Mesenchymal stem cell (in vitro differentiated cells and primary cell): ENCODE data around the gene GEMIN7.
A peak's percentile ranks its signal among the peaks of the same experiment; 100 is the strongest.

Experiments
- DNase-seq: peaks from one replicate; pipeline ENCODE4 v3.0.0-alpha.2; 2013
- H2AFZ ChIP-seq: one replicate; pipeline ENCODE4 v1.6.1; 2013; ENCODE audit warnings: low read depth, mild to moderate bottlenecking, control low read depth, inconsistent platforms, low read length, moderate library complexity
- H2AK5ac ChIP-seq: 2 replicates; pipeline ENCODE4 v1.6.1; 2013; ENCODE audit warnings: low read length, moderate library complexity, mild to moderate bottlenecking, inconsistent platforms; ENCODE audit not compliant: severe bottlenecking
- H2BK120ac ChIP-seq: one replicate; pipeline ENCODE4 v1.6.1; 2013; ENCODE audit warnings: low read depth, mild to moderate bottlenecking, inconsistent platforms, low read length, moderate library complexity
- H2BK12ac ChIP-seq, 2 experiments: one replicate each; pipeline ENCODE4 v1.6.1; 2013; ENCODE audit warnings: inconsistent platforms in 2 of 2, low read length in 2 of 2, mild to moderate bottlenecking in 2 of 2, moderate library complexity in 2 of 2, control low read depth in 1 of 2
- H2BK15ac ChIP-seq: one replicate; pipeline ENCODE4 v1.6.1; 2013; ENCODE audit warnings: mild to moderate bottlenecking, low read depth, inconsistent platforms; ENCODE audit not compliant: poor library complexity, severe bottlenecking
- H2BK5ac ChIP-seq: 2 replicates; pipeline ENCODE4 v1.6.1; 2013; ENCODE audit warnings: low read depth, mild to moderate bottlenecking, low read length, control low read depth, inconsistent platforms; ENCODE audit not compliant: poor library complexity, severe bottlenecking
- H3K14ac ChIP-seq, 2 experiments: one replicate each; pipeline ENCODE4 v1.6.1; 2013; ENCODE audit warnings: inconsistent platforms in 2 of 2, low read length in 2 of 2, control low read depth in 1 of 2, mild to moderate bottlenecking in 1 of 2, moderate library complexity in 1 of 2
- H3K18ac ChIP-seq, 2 experiments: one replicate each; pipeline ENCODE4 v1.6.1; 2013; ENCODE audit warnings: inconsistent platforms in 2 of 2, low read length in 2 of 2, control low read depth in 1 of 2, low read depth in 1 of 2, mild to moderate bottlenecking in 1 of 2
- H3K23ac ChIP-seq, 2 experiments: one replicate each; pipeline ENCODE4 v1.6.1; 2013; ENCODE audit warnings: inconsistent platforms in 2 of 2, low read length in 2 of 2, mild to moderate bottlenecking in 2 of 2, moderate library complexity in 2 of 2, control low read depth in 1 of 2
- H3K27ac ChIP-seq: 2 replicates; pipeline ENCODE4 v1.5.1; 2013; ENCODE audit warnings: mild to moderate bottlenecking, moderate library complexity, low read length, control low read depth, inconsistent platforms; ENCODE audit not compliant: poor library complexity, severe bottlenecking
- H3K27me3 ChIP-seq, 2 experiments: 2 replicates each; pipeline versions ENCODE4 v1.6.1 to v1.7.0; 2013; ENCODE audit warnings: low read length in 2 of 2, mild to moderate bottlenecking in 2 of 2, moderate library complexity in 2 of 2, control low read depth in 1 of 2, inconsistent platforms in 1 of 2; ENCODE audit not compliant: control insufficient read depth in 1 of 2, insufficient read depth in 1 of 2
- H3K36me3 ChIP-seq, 2 experiments: 2 replicates each; pipeline versions ENCODE4 v1.6.1 to v1.7.0; 2013; ENCODE audit warnings: low read length in 2 of 2, control low read depth in 1 of 2, inconsistent platforms in 1 of 2, low read depth in 1 of 2, mild to moderate bottlenecking in 1 of 2; ENCODE audit not compliant: insufficient read depth in 2 of 2, control insufficient read depth in 1 of 2
- H3K4ac ChIP-seq, 2 experiments: one replicate each; pipeline ENCODE4 v1.6.1; 2013; ENCODE audit warnings: inconsistent platforms in 2 of 2, low read length in 2 of 2, mild to moderate bottlenecking in 2 of 2, moderate library complexity in 2 of 2, control low read depth in 1 of 2, low read depth in 1 of 2
- H3K4me1 ChIP-seq: 2 replicates; pipeline ENCODE4 v1.6.1; 2013; ENCODE audit warnings: low read depth, low read length, control low read depth; ENCODE audit not compliant: control insufficient read depth, insufficient read depth
- H3K4me2 ChIP-seq: 2 replicates; pipeline ENCODE4 v1.6.1; 2013; ENCODE audit warnings: low read length, mild to moderate bottlenecking, inconsistent platforms; ENCODE audit not compliant: poor library complexity, severe bottlenecking
- H3K4me3 ChIP-seq, 2 experiments: 2 replicates each; pipeline versions ENCODE4 v1.5.1 to v1.7.0; 2013; ENCODE audit warnings: low read length in 2 of 2, mild to moderate bottlenecking in 2 of 2, control low read depth in 1 of 2, low read depth in 1 of 2; ENCODE audit not compliant: insufficient read depth in 1 of 2
- H3K79me1 ChIP-seq: replicated peaks from 2 replicates; pipeline ENCODE4 v1.6.1; 2013; ENCODE audit warnings: mild to moderate bottlenecking, control low read depth, low read length, inconsistent platforms; ENCODE audit not compliant: poor library complexity, severe bottlenecking
- H3K9ac ChIP-seq: 2 replicates; pipeline ENCODE4 v1.7.0; 2013; ENCODE audit warnings: mild to moderate bottlenecking, low read length, moderate library complexity
- H3K9me3 ChIP-seq: 2 replicates; pipeline ENCODE4 v1.7.0; 2013; ENCODE audit warnings: mild to moderate bottlenecking, low read length; ENCODE audit not compliant: control insufficient read depth
- H4K8ac ChIP-seq: one replicate; pipeline ENCODE4 v1.6.1; 2013; ENCODE audit warnings: inconsistent platforms, mild to moderate bottlenecking, low read length, moderate library complexity
- H4K91ac ChIP-seq: one replicate; pipeline ENCODE4 v1.6.1; 2013; ENCODE audit warnings: mild to moderate bottlenecking, low read length, inconsistent platforms
- WGBS: methylation state at CpG from one replicate; pipeline ENCODE4 v1.1.7; 2013; ENCODE audit warnings: mixed read lengths; 5-methylcytosine and 5-hydroxymethylcytosine counted together

The GEMIN7 gene

GRCh38 chr19:45076851-45077730 lies 2.0 kb upstream of the GEMIN7 start:
- 75% methylated on average over 15 of the region's 15 CpGs for WGBS
- H3K4ac ChIP-seq = peak overlapping the region; percentile 22 to 43
- H3K4me3 ChIP-seq = peak overlapping the region in 1 of 2 experiments; percentile 78
- peak overlapping the region; percentile 42 for H4K8ac ChIP-seq
- no peaks in the 10 kb centered on the region for H3K9me3 ChIP-seq
- H2BK12ac ChIP-seq = no peak overlapping the region
- H3K36me3 ChIP-seq = peaks cover 12 to 15% of the 10 kb centered on the region in 2 experiments
- H4K91ac ChIP-seq = no peak overlapping the region
- H3K18ac ChIP-seq = no peak overlapping the region
- no peak for DNase-seq
- peaks cover 29% of the 10 kb centered on the region for H3K4me1 ChIP-seq
- no peak overlapping the region for H2BK120ac ChIP-seq
- no peak overlapping the region for H2BK5ac ChIP-seq
- peak overlapping the region; percentile 22 for H2AK5ac ChIP-seq
- H3K4me2 ChIP-seq = peak overlapping the region; percentile 74
- peak overlapping the region in 1 of 2 experiments; percentile 31 for H3K23ac ChIP-seq
- no peak overlapping the region for H2BK15ac ChIP-seq
- H3K27me3 ChIP-seq = no peaks in the 10 kb centered on the region
- no peak overlapping the region for H2AFZ ChIP-seq
- peaks cover 9% of the 10 kb centered on the region for H3K79me1 ChIP-seq
- H3K14ac ChIP-seq = no peak overlapping the region
- H3K9ac ChIP-seq = peak overlapping the region; percentile 74
- H3K27ac ChIP-seq = no peak overlapping the region

GRCh38 chr19:45078390-45079062 lies 534 bp upstream of the GEMIN7 start:
- Histone ChIP-seq H3K79me1 (peaks cover 19% of the 10 kb centered on the region), H2BK12ac (no peak overlapping the region), H2BK120ac (no peak overlapping the region), H3K9me3 (no peaks in the 10 kb centered on the region), H3K18ac (peak overlapping the region in 1 of 2 experiments; percentile 70), H3K9ac (peak overlapping the region; percentile 97), H3K36me3 (peaks cover 13% of the 10 kb centered on the region in 2 experiments), H2AK5ac (peak overlapping the region; percentile 27), H2BK15ac (no peak overlapping the region), H4K91ac (peak overlapping the region; percentile 70), H3K4ac (peak overlapping the region in 1 of 2 experiments; percentile 92), H3K27me3 (no peaks in the 10 kb centered on the region), H2AFZ (peak overlapping the region; percentile 79), H3K4me1 (peaks cover 29% of the 10 kb centered on the region), H3K23ac (no peak overlapping the region), H3K14ac (no peak overlapping the region), H3K4me2 (peak overlapping the region; percentile 97), H4K8ac (peak overlapping the region; percentile 74), H2BK5ac (no peak overlapping the region), H3K4me3 (peak overlapping the region; percentile 79 to 99), H3K27ac (no peak overlapping the region)
- WGBS = 58% methylated on average over 10 of the region's 10 CpGs
- DNase-seq = no peak

- Histone ChIP-seq H3K4me1 (peaks cover 28% of the 10 kb centered on the region), H3K9ac (peak overlapping the region; percentile 97), H3K36me3 (peaks cover 13 to 14% of the 10 kb centered on the region in 2 experiments), H3K23ac (peak overlapping the region in 1 of 2 experiments; percentile 59), H3K27me3 (no peaks in the 10 kb centered on the region), H3K14ac (no peak overlapping the region), H4K8ac (no peak overlapping the region), H2BK15ac (no peak overlapping the region), H2BK120ac (no peak overlapping the region), H4K91ac (no peak overlapping the region), H3K4me2 (peak overlapping the region; percentile 67), H3K4ac (peak overlapping the region in 1 of 2 experiments; percentile 81), H2AFZ (peak overlapping the region; percentile 75), H3K79me1 (peaks cover 19% of the 10 kb centered on the region), H3K27ac (no peak overlapping the region), H2BK5ac (no peak overlapping the region), H2AK5ac (peak overlapping the region; percentile 8), H2BK12ac (no peak overlapping the region), H3K4me3 (peak overlapping the region; percentile 79 to 99), H3K18ac (peak overlapping the region in 1 of 2 experiments; percentile 98), H3K9me3 (no peaks in the 10 kb centered on the region)
- 5% methylated on average over 6 of the region's 6 CpGs for WGBS
- DNase-seq = no peak
Measured at GRCh38 chr19:45079911-45080370, 881 bp downstream of the GEMIN7 start.

GRCh38 chr19:45082170-45082569 lies 3.1 kb downstream of the GEMIN7 start:
- no peak overlapping the region for H3K4me3 ChIP-seq
- no peaks in the 10 kb centered on the region for H3K9me3 ChIP-seq
- H3K4ac ChIP-seq = no peak overlapping the region
- H3K4me2 ChIP-seq = no peak overlapping the region
- no peak overlapping the region for H4K8ac ChIP-seq
- DNase-seq = no peak
- H3K27me3 ChIP-seq = no peaks in the 10 kb centered on the region
- H4K91ac ChIP-seq = no peak overlapping the region
- H3K79me1 ChIP-seq = peaks cover 27% of the 10 kb centered on the region
- 96% methylated on average over 5 of the region's 5 CpGs for WGBS
- H3K36me3 ChIP-seq = peaks cover 22 to 27% of the 10 kb centered on the region in 2 experiments
- H2BK15ac ChIP-seq = no peak overlapping the region
- no peak overlapping the region for H3K14ac ChIP-seq
- H2BK12ac ChIP-seq = no peak overlapping the region
- no peak overlapping the region for H3K23ac ChIP-seq
- H3K9ac ChIP-seq = no peak overlapping the region
- no peak overlapping the region for H2AK5ac ChIP-seq
- H3K18ac ChIP-seq = no peak overlapping the region
- no peak overlapping the region for H2AFZ ChIP-seq
- H2BK5ac ChIP-seq = no peak overlapping the region
- peaks cover 12% of the 10 kb centered on the region for H3K4me1 ChIP-seq
- no peak overlapping the region for H2BK120ac ChIP-seq
- no peak overlapping the region for H3K27ac ChIP-seq
